CD4-positive, alpha-beta T cell treated with Interleukin-17A for 1 hour (primary cell): ENCODE measurements around the gene QPCTL.
"Not testable (repeated sequence)": the region's sequence is repeated elsewhere in the genome, so short reads cannot be mapped to it uniquely, and the experiment has no call there.

ENCODE experiments used
- DNase-seq: peaks from one replicate; pipeline ENCODE4 v3.0.0-alpha.2; 2020

The QPCTL gene

DNA sequence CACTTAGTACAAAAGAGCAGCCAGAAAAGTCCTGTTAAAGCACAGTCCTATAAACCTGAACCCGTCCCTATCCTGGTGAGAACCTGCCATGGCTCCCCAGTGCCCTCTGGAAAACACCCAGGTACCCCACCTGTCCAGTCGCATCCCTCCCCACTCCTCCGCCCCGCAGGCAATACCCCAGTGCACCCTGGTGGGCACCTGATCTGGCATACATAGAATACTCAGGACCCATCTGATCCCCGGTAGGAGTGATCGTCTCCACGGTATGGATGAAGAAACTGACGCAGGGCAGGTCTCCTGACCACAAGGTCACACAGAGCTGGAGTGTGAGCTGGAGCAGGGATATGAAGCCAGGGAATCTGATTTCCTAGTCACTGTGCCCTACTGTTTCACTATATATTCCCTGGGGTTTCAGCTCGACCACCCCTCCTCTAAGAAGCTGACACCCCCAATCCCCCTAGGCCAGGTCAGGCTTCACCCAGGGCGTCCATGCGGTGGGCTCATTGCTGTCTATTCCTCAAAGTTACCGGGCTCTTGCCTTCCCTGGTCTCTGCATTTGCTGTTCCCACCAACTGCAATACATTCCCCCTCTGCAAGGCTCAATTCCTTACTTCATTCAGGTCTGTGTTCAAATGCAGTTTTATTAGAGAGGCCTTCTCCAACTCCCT is 25.7 kb downstream of the QPCTL start:
- no peak for DNase-seq

- DNase-seq: not testable (repeated sequence)
These were observed 27.6 kb downstream of the QPCTL start for GRCh38 chr19:45720065-45720464.

DNA sequence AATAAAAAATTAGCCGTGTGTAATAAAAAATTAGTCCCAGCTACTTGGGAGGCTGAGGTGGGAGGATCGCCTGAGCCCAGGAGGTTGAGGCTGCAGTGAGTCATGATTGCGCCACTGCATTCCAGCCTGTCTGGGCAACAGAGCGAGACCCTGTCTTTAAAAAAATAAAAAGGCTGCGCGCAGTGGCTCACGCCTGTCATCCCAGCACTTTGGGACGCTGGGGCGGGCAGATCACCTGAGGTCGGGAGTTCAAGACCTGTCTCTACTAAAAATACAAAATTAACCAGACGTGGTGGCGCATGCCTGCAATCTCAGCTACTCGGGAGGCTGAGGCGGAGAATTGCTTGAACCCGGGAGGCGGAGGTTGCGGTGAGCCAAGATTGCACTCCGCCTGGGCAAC is 36.2 kb downstream of the QPCTL start:
- not testable (repeated sequence) for DNase-seq

GRCh38 chr19:45729800-45730290 is 37.4 kb downstream of the QPCTL start:
- DNase-seq: no peak

- peak; percentile 97 for DNase-seq
These were observed 38.2 kb downstream of the QPCTL start, which contains the start of gene FBXO46 for GRCh38 chr19:45730368-45731288. Gene FBXO46, minus strand, starts transcription at chr19:45730896. Its CDS starts 17,401 bp downstream, at chr19:45713495.

DNA sequence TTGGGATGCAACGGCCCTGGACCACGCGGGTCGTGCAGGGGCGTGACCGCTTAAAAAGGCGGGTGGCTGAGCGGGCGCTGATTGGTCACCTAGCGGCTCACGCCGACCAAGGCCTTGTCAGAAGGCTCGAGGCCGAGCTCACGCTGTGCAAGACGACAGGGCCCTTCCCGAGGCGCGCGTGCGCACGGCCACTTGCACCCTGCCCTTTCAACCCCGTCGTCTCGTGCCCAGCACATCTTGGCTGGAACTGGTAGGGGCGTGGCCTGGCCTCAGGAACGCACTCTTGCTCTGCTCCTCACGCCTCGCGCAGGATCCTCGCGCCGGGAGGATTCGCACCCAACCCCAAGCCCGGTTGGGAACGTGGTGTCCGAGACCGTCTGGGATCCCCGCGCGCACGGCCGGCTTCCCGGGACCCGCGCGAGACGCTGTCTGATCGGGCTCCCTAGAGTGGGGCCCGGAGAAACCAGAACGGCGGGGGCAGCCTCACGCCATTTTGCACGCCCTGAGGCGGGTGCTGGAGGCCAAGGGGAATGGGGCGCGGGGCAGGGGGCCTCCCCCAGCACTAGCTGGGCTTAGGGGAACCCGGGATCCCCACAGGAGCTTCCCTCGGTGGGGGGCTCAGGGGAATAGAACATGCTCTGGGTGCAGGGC is 40.8 kb downstream of the QPCTL start, which contains the start of gene MEIOSIN:
Gene MEIOSIN (plus strand): TSS at position 280 of the 651 bp plus-strand sequence. CDS start 1,938 bp downstream, outside the sequence.
- no peak for DNase-seq

DNA sequence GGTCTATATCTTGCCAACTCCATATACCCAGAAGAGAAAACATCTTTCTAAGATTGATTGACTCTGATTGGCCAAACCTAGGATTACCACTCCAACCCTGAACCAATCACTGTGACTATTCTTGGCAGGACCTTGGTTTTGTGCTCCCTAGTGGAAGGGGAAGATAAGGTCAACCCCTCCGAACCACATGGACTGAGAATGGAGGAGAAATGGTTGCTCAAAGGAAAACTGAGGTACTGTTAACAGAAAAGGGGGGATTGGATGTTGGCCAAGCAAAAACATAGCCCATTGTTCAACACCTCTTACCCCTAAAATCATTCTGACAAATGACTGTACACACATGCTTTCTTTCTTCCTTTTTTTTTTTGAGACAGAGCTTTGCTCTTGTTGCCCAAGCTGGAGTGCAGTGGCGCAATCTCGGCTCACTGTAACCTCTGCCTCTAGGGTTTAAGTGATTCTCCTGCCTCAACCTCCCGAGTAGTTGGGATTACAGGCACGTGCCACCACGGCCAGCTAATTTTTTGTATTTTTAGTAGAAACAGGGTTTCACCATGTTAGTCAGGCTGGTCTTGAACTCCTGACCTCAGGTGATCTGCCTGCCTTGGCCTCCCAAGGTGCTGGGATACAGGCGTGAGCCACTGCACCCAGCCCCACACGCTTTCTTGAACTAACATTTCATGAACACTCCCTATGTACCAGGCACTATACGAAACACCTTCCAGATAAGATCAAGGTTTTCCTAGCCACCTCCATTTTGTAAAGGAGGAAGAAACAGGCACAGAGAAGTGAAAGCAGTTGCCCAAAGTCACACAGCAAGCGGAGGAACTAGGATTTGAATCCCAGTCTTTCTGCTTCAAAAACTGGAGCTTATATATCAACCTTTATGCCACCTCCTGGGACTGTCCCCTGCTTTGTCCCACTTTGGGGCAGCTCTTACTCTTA is 47.3 kb downstream of the QPCTL start:
- DNase-seq: no peak

DNA sequence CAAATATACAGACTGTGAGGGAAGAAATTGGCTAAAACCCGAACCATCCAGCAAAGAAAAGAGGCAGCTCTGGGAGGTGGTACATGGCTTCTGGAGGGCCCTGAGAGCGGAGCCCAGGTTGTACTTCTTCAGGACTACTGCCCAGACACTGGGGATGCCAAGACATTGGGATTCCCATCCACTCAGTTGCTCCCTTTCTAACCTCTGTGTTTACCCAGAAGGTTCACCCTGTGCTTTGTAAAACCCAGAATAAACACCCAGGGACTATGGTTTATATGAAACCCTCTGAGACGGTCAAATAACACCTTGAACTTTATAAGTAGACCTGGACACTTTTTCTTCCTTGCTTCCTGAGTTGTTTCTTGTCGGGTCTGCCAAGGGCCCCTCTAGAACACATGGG is 50.5 kb downstream of the QPCTL start:
- DNase-seq: no peak

DNA sequence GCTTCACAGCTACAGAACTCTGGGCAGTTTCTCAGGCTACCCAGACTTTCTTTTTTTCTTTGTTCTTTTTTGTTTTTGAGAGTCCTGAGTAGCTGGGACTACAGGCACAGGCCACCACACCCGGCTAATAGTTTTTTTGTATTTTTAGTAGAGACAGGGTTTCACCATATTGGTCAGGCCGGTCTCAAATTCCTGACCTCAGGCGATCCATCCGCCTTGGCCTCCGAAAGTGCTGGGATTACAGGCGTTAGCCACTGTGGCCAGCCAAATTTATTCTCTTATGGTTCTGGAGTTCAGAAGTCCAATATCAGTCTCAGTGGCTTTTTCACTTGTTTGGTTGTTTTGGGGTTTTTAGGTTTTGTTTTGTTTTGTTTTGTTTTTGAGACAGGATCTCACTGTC is 53.1 kb downstream of the QPCTL start:
- DNase-seq: no peak

- no peak for DNase-seq
These were observed 54.4 kb downstream of the QPCTL start for GRCh38 chr19:45746866-45747265.

GRCh38 chr19:45747513-45747912 is 55.0 kb downstream of the QPCTL start:
- no peak for DNase-seq

DNA sequence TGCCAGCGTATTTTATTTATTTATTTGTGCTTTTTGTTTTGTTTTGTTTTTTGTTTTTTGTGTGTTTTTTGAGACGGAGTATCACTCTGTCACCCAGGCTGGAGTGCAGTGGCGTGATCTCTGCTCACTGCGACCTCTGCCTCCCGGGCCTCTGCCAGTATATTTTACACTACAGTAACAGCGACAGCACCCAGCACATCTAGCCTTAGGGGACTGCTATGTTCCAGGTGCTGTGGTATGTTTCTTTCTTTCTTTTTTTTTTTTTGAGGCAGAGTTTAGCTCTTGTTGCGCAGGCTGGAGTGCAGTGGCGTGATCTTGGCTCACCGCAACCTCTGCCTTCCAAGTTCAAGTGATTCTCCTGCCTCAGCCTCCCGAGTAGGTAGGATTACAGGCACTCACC is 59.0 kb downstream of the QPCTL start:
- DNase-seq: not testable (repeated sequence)

GRCh38 chr19:45752639-45753038 is 60.2 kb downstream of the QPCTL start:
- DNase-seq: no peak

DNA sequence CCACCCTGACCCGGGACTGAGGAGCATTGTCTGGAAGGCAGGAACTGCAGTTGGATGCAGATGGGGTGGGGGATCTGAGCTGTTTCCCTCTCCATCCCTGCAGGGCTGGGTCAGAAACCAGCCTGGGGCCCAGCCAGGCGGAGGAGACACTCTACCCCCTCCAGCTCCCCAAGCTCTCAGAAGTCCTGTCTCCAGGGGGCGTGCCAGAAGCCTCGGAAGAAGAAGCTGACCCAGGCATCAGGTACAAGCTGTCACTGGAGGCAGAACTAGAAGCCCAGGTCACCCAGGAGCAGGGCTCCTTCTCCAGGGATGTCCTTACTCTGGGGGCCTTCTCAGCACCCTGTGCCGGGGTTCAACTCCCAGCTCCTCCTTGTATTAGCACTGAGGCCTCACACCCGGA is 61.1 kb downstream of the QPCTL start:
- DNase-seq: no peak
